Breast epithelium (tissue), 3 donors: Measurements from ENCODE around the gene HIVEP3.

Source experiments
- CTCF ChIP-seq, 3 donors: fragments of 450-650 bp; IDR thresholded peaks; one replicate each; pipeline ENCODE4 v1.5.1; 2016 to 2017; ENCODE audit warnings: antibody characterized with exemption in 3 of 3, mild to moderate bottlenecking in 3 of 3, moderate library complexity in 3 of 3
- POLR2A ChIP-seq: fragments of 450-650 bp; IDR thresholded peaks from one replicate; pipeline ENCODE4 v1.6.1; 2016; ENCODE audit warnings: antibody characterized with exemption, mild to moderate bottlenecking, moderate library complexity
- POLR2AphosphoS5 ChIP-seq, 3 donors: sonication (generic); formaldehyde crosslinking; IDR thresholded peaks; one replicate each; pipeline ENCODE4 v1.6.1; 2017; ENCODE audit warnings: antibody characterized with exemption in 3 of 3

- no peak for TF ChIP-seq CTCF (IDR thresholded peaks at IDR 0.05)
- TF ChIP-seq POLR2A, result no peak
- no peak for TF ChIP-seq POLR2AphosphoS5 (IDR thresholded peaks at IDR 0.05)
These were observed 25.0 kb upstream of the HIVEP3 start for GRCh38 chr1:41943717-41944116.
